SH-SY5Y (cell line): ENCODE results near the gene PCNX2.

ENCODE experiments used
- GATA2 ChIP-seq: IDR thresholded peaks from 2 replicates; pipeline ENCODE4 v1.6.1; 2011; ENCODE audit warnings: mild to moderate bottlenecking, low read depth, low read length
- GATA3 ChIP-seq: IDR thresholded peaks from 2 replicates; pipeline ENCODE4 v1.6.1; 2011; ENCODE audit warnings: low read depth, mild to moderate bottlenecking, low read length, moderate library complexity

DNA sequence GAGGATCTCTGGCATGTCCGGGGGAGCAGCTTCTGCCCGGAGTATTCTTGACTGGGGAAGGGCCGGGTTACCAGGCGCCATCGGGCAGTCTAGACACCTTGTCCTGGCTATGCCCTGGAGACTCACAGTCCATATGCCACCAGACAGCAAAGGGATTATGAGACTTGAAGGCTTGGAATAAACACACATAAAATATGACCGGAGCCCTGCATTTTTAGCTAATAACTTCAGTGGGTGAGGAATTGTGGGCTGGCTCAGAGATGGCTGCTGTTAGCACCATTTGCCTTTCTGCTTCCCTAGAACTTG is 329.7 kb downstream of the PCNX2 start:
- TF ChIP-seq GATA2 = no peak
- TF ChIP-seq GATA3 = no peak
